Testis (tissue), 3 donors: ENCODE results near the gene PNMA8A. TPM values are rescaled to one million over a fixed set of nuclear protein-coding genes. Genes with fewer than 3 reads are reported as not detected.

Experiments
- DNase-seq: peaks from one replicate; pipeline ENCODE4 v3.0.0-alpha.2; 2019
- H3K27ac ChIP-seq, 2 donors: fragments of 200-600 bp; sonication (generic); one replicate each; pipeline ENCODE4 v1.5.1; 2019
- H3K27me3 ChIP-seq: fragments of 200-600 bp; sonication (generic); one replicate; pipeline ENCODE4 v1.5.1; 2019
- H3K36me3 ChIP-seq: fragments of 200-600 bp; sonication (generic); one replicate; pipeline ENCODE4 v1.5.1; 2017; ENCODE audit warnings: low read depth; ENCODE audit errors: missing control alignments
- H3K4me1 ChIP-seq: fragments of 200-600 bp; sonication (generic); one replicate; pipeline ENCODE4 v1.5.1; 2019
- H3K4me3 ChIP-seq, 2 donors: fragments of 200-600 bp; sonication (generic); one replicate each; pipeline ENCODE4 v1.5.1; 2017 to 2019
- H3K9me3 ChIP-seq: fragments of 200-600 bp; sonication (generic); one replicate; pipeline ENCODE4 v1.5.1; 2017
- CTCF ChIP-seq, 3 experiments: fragments of 450-650 bp in 2 of 3; fragments of 200-600 bp in 1 of 3; sonication (generic) in 1 of 3; IDR thresholded peaks; one replicate each; pipeline ENCODE4 v1.5.1; 2016 to 2019; ENCODE audit warnings: antibody characterized with exemption in 3 of 3, mild to moderate bottlenecking in 2 of 3, moderate library complexity in 1 of 3
- POLR2A ChIP-seq: fragments of 450-650 bp; IDR thresholded peaks from one replicate; pipeline ENCODE4 v1.6.1; 2017; ENCODE audit warnings: antibody characterized with exemption, mild to moderate bottlenecking, moderate library complexity
- WGBS, 2 donors: methylation state at CpG; one replicate each; pipeline ENCODE4 v1.1.5; 2018; 5-methylcytosine and 5-hydroxymethylcytosine counted together
- intact Hi-C: fragments of 100-400 bp; cut with DNase I; formaldehyde crosslinking; loops from one replicate; pipeline ENCODE4 v1.15.1; 2023; ENCODE audit warnings: low total_unique reads
- polyA plus RNA-seq: library from polyadenylated mRNA; stranded (reverse); fragments of 350-450 nt; fragmentation: Illumina TruSeq; extraction: RNeasy Lipid Tissue Mini Kit (QIAGEN cat#74804); gene quantifications from one replicate; pipeline ENCODE4 v1.2.3, GENCODE V29; 2014; ENCODE audit warnings: low read depth, low replicate concordance; ENCODE audit not compliant: insufficient read depth
- total RNA-seq, 2 donors: library from RNA; depleted of rRNA; stranded (reverse); fragments of >200 nt; gene quantifications; one replicate each; pipeline ENCODE4 v1.2.3, GENCODE V29; 2016

The PNMA8A gene
- total and polyA plus RNA-seq, 3 donors from 2014 or later: 34.9 to 48.1 (median 44.3) TPM

DNA sequence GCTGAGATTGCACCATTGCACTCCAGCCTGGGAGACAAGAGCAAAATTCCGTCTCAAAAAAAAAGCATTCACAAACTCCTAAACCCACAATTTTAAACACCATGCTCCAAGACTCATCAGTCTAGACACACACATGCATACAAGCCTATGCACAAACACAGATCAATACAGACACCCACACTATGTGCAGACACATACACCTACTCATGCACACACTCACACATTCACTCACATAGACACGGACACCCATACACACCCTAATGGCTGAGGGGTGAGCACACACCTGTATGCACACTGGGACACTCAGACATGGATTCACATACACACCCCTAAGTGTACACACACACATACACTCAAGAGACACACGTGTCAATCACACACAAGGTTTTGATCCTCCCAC is 15.0 kb upstream of the PNMA8A start:
- H3K27ac ChIP-seq: no peak overlapping the region
- no peak for TF ChIP-seq POLR2A
- intact Hi-C loops: loop anchor here (5.0 kb wide), 1 partner anchor 84 kb away; no protein-coding TSS in a partner anchor
- no peak overlapping the region for H3K4me3 ChIP-seq
- H3K27me3 ChIP-seq: no peaks in the 10 kb centered on the region
- H3K4me1 ChIP-seq: peaks cover 26% of the 10 kb centered on the region
- no peaks in the 10 kb centered on the region for H3K36me3 ChIP-seq
- H3K9me3 ChIP-seq: no peaks in the 10 kb centered on the region
- no peak for DNase-seq
- 86 to 91% methylated on average over 3 of the region's 3 CpGs for WGBS, 2 donors

DNA sequence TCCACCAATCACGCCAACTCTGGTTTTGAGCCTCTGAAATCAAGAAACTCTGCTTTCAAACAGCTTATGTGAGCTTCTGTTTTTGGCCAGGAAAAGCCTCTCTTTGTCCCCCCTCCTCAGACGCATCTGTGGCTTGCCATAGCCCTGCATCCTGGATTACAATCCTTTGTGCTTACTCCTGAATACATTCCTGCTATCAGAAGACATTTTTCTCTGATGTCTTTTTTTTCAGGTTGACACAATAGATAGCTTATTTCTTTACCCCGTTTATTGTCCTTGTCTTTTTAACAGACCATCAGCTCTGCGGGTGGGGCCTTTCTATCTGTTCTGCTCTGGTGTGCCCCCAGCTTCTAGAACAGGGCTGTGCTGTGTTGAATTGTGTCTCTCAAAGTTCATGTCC is 13.3 kb upstream of the PNMA8A start:
- intact Hi-C loops: loop anchor here (5.0 kb wide), 1 partner anchor 82 kb away; no protein-coding TSS in a partner anchor
- DNase-seq: no peak
- TF ChIP-seq POLR2A (no peak), CTCF (IDR thresholded peaks at IDR 0.05) (no peak)
- peaks cover 27% of the 10 kb centered on the region for H3K4me1 ChIP-seq
- no peaks in the 10 kb centered on the region for H3K9me3 ChIP-seq
- 55 to 72% methylated on average over 4 of the region's 4 CpGs for WGBS, 2 donors
- no peak overlapping the region for H3K4me3 ChIP-seq
- no peak overlapping the region for H3K27ac ChIP-seq
- no peaks in the 10 kb centered on the region for H3K27me3 ChIP-seq
- no peaks in the 10 kb centered on the region for H3K36me3 ChIP-seq

DNA sequence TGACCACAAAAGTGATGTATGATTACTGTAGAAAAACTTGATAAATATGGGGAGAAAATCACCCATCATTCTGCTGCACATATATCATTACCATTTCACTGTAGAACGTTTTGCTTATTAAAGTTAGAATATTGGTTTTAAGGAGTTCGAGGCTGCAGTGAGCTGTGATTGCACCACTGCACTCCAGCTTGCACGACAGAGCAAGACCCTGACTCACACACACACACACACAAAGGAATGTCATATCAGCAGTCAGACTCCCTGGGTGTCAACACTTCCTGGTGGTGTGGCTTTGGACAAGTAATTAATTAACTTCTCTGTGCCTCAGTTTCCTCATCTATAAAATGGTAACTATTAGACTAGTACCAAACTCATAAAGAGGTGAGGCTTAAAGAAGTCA is 11.3 kb upstream of the PNMA8A start:
- Histone ChIP-seq H3K9me3 (no peaks in the 10 kb centered on the region), H3K36me3 (no peaks in the 10 kb centered on the region), H3K27ac (no peak overlapping the region), H3K27me3 (no peaks in the 10 kb centered on the region), H3K4me3 (no peak overlapping the region), H3K4me1 (peaks cover 14% of the 10 kb centered on the region)
- WGBS, 2 donors: 63 to 74% methylated on average over 3 of the region's 3 CpGs
- no peak for DNase-seq
- TF ChIP-seq POLR2A: no peak
- no peak for TF ChIP-seq CTCF (IDR thresholded peaks at IDR 0.05)
- intact Hi-C loops: no loop called here

- Histone ChIP-seq H3K4me1 (peaks cover 7% of the 10 kb centered on the region), H3K9me3 (no peaks in the 10 kb centered on the region), H3K4me3 (no peak overlapping the region), H3K27ac (peak overlapping the region; percentile 18 to 80), H3K36me3 (no peaks in the 10 kb centered on the region), H3K27me3 (no peaks in the 10 kb centered on the region)
- peak; percentile 58 for DNase-seq
- 57 to 58% methylated on average over 5 of the region's 5 CpGs for WGBS, 2 donors
- no peak for TF ChIP-seq CTCF (IDR thresholded peaks at IDR 0.05)
- intact Hi-C loops: no loop called here
Measured at GRCh38 chr19:46481947-46482346, 10.6 kb upstream of the PNMA8A start.

GRCh38 chr19:46481223-46481848 is 10.0 kb upstream of the PNMA8A start:
- DNase-seq: no peak
- no peak overlapping the region for H3K4me3 ChIP-seq
- no peaks in the 10 kb centered on the region for H3K27me3 ChIP-seq
- peak overlapping the region; percentile 18 to 80 for H3K27ac ChIP-seq
- WGBS, 2 donors: 46 to 55% methylated on average over 16 of the region's 16 CpGs
- H3K36me3 ChIP-seq: no peaks in the 10 kb centered on the region
- H3K9me3 ChIP-seq: no peaks in the 10 kb centered on the region
- H3K4me1 ChIP-seq: peaks cover 7% of the 10 kb centered on the region
- intact Hi-C loops: no loop called here
- no peak for TF ChIP-seq POLR2A
- no peak for TF ChIP-seq CTCF (IDR thresholded peaks at IDR 0.05)
